HG02798 (cell line): Measurements from ENCODE around the gene SETD1A.
"Not testable (repeated sequence)": the region's sequence is repeated elsewhere in the genome, so short reads cannot be mapped to it uniquely, and the experiment has no call there.

Experiments
- ATAC-seq: cut with Tn5 transposase; IDR thresholded peaks from one replicate; pipeline ENCODE4 v1.9.1; 2021; ENCODE audit warnings: mild to moderate bottlenecking; ENCODE audit not compliant: unreplicated experiment, poor library complexity

The SETD1A gene

DNA sequence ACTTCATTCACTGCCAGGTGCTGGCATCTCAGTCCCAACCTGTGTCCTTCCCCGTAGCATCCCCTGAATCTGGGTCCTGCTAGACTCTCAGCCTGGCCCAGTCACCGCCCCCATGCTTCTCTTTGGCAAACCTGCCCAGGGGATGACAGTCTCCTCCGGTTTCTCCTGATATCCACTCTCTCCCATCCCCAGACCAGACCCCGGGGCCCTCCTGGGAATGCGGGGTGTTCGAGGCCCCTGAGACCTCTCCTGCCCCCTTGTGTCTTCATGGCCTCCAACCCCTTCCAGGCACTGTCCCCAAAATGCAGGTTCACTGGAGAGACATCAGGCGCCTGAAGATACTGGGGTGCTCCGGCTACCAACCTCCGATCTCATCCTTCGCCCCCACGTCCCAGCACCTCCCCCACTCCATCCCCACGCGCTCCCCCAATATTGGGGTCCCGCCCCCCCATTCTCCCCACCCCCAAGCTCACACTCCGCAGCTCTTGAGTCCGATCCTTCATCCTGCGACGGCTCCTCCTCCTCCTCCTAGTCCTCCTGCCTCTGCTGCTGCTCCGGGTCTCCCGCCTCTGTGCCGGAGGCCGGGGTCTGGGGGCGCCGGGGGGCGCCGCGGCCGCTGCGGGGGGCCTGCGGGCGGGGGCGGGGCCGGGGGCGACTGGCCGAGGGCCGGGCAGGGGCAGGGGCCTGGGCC is 52.5 kb downstream of the SETD1A start:
- ATAC-seq, result no peak

DNA sequence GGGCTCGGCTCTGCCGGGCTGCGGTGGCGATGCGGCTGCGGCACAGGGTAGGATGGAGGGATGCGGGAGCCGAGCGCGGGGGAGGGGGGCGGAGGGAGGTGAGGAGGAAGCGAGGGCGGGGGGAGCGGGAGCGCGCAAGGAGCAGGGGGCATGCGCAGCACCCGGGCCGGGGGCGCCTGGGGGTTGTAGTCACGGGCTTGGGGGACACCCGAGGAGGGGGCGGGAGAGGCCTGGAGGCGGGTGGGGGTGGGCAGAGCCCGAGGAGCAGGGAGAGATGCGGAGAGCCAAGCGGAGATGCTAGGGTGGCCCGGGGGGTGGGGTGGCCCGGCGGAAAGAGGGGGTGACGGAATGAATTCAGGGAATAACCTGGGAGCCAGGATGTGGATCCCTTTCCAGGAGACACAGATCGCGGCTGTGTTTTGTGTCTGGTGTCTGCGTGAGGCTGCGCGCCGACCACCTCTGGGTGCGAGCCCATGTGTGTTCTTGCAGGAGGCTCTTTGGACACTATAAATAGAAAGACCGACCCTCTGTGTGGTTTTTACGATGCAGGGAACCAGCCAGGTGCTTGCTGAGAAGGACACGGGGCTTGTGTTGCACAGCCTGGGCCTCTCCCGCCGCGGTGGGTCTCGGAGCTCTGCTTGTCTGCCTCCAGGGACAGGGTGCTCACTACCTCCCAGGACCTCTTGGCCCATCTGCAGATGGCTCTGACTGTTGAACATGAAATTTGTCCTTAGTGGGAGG is 53.2 kb downstream of the SETD1A start, which contains the start of gene STX1B:
STX1B (minus strand) TSS at position 54 of the 741 bp plus-strand sequence. CDS start 242 bp downstream, outside the sequence.
- ATAC-seq, result no peak

- ATAC-seq, result not testable (repeated sequence)
These were observed 54.3 kb downstream of the SETD1A start for GRCh38 chr16:31011815-31012214.

- ATAC-seq, result not testable (repeated sequence)
These were observed 55.7 kb downstream of the SETD1A start for GRCh38 chr16:31013292-31013691.

DNA sequence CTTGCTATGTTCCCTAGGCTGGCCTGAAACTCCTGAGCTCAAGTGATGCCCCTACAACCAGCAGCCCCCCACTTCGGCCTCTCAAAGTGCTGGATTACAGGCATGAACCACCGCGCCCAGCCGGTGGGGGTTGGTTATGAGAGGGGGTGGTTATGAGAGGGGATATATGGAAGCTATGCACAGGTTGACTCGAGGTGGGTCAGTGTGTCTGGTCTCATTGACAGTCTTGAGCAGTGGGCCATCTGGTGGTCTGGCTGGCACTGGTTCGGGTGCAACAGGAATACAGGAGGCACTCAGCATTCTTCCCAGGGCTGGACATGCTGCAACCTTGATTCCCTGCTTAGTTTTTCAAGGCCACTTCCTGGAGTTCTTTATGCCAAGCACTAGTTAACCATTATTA is 58.5 kb downstream of the SETD1A start:
- ATAC-seq, result no peak

- ATAC-seq, result not testable (repeated sequence)
These were observed 60.2 kb downstream of the SETD1A start for GRCh38 chr16:31017756-31018155.

GRCh38 chr16:31020536-31020935 is 63.0 kb downstream of the SETD1A start:
- no peak for ATAC-seq

DNA sequence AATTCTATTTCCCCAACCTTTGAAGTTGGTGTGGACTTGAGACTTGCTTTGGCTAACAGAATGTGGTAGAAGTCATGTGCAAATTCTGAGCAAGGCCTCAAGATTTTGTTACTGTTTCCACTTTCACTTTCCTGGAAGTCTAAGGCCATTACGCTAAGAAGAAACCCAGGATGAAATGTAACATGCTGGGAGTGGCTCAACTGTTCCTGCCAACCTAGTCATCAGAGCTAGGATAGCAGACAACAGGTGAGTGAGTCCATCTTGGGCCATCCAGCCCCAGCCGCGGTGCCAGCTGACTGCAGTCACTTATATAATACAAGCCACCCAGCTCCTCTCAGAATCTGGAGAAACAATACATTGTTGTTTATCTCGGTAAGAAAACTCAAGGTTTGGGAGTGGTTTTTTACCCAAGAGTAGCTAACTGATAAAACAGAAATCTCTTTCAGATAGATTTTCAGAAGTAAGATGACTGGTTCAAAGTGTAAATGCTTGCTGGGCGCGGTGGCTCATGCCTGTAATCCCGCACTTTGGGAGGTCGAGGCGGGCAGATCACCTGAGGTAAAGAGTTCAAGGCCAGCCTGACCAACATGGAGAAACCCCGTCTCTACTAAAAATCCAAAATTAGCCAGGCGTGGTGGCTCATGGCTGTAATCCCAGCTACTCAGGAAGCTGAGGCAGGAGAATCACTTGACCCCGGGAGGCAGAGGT is 65.1 kb downstream of the SETD1A start:
- ATAC-seq, result no peak

DNA sequence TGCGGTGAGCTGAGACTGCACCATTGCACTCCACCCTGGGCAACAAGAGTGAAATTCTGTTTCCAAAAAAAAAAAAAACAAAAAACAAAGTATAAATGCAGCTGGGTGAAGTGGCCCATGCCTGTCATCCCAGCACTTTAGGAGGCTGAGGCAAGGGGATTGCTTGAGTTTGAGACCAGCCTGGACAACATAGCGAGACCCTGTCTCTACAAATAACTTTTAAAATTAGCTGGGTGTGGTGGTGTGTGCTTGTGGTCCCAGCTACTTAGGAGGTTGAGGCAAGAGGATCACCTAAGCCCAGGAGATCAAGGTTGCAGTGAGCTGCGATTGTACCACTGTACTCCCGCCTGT is 65.7 kb downstream of the SETD1A start:
- no peak for ATAC-seq

- no peak for ATAC-seq
These were observed 66.2 kb downstream of the SETD1A start for GRCh38 chr16:31023627-31024226.

DNA sequence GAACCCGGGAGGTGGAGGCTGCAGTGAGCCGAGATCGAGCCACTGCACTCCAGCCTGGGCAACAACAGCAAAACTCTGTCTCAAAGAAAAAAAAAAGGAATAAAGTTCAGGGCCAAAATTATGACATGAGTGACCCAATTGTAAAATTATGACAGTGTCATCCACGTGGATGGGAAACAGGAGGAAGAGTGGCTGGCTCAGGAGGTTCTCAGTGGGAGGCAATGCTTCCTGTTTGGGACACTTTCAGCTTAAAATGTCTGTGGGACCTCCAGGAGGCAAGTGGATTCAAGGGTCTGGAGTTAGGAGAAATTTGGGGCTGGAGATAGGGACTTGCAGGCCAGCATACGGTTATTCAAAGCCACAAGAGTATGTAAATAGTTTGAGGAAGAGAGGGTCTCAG is 67.8 kb downstream of the SETD1A start:
- no peak for ATAC-seq

GRCh38 chr16:31029272-31029671 is 71.7 kb downstream of the SETD1A start:
- no peak for ATAC-seq

DNA sequence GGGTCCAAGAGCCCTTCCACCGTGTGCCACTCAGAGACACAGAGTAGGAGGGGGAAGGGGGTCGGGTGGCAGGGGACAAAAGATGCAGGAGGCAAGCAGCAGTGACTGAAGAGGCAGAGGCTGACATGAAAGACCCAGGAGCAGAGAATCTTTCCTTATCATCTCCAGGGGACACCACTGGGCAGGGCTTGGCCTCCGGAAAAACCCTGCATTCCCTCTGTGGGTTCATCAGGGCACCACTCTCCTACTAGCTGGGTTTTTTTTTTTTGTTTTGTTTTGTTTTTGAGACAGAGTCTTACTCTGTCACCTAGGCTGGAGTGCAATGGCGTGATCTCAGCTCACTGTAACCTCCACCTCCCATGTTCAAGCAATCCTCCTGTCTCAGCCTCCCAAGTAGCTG is 73.7 kb downstream of the SETD1A start:
- ATAC-seq, result no peak

DNA sequence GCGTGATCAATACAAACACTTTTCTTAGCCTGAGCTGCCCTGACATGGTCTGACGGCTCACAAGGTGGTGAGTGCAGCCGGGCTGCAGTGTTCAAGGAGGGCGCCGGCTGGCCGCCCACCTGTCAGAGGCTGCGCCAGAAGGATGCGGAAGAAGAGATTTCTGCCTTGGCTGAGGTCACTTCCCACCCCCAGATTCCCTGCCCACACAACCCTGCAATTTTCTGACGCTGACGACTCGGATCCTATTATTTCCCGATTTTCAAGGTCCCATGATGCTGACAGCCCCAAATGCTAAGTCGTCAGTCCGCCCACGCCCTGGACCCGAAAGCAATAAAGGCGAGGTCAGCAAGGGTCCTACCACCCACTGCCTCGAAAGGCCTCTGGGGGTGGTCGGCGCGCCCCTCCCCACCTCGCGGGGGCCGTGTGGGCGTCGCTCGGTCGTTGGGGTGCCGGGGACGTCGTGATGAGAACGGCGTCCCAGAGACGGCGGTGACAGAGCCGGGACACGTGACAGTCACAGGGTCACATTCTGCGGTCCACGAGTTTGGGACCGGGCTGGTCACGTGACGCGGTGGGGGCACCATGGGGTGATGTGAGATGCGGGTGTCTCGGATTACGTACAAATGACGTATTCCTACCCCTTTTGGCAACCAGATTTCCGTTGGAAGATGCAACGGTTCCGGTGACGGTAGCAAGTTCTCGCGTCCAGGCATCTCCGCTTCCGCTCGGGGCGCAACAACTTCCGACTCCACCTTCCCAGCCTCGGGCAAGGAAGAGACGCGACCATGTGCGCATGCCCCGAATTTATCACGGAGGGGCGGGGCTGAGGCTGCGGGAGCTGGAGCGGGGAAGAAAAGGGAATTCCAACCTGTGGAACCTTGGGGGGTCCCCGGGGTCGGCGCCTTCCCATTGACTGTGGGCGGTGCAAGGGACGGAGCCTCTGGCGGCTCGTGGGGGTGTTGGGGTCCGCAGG is 75.5 kb downstream of the SETD1A start, which contains the start of gene STX4:
STX4 (plus strand) TSS at position 823 of the 973 bp plus-strand sequence. CDS start 248 bp downstream, outside the sequence.
- peak; percentile 85 for ATAC-seq

DNA sequence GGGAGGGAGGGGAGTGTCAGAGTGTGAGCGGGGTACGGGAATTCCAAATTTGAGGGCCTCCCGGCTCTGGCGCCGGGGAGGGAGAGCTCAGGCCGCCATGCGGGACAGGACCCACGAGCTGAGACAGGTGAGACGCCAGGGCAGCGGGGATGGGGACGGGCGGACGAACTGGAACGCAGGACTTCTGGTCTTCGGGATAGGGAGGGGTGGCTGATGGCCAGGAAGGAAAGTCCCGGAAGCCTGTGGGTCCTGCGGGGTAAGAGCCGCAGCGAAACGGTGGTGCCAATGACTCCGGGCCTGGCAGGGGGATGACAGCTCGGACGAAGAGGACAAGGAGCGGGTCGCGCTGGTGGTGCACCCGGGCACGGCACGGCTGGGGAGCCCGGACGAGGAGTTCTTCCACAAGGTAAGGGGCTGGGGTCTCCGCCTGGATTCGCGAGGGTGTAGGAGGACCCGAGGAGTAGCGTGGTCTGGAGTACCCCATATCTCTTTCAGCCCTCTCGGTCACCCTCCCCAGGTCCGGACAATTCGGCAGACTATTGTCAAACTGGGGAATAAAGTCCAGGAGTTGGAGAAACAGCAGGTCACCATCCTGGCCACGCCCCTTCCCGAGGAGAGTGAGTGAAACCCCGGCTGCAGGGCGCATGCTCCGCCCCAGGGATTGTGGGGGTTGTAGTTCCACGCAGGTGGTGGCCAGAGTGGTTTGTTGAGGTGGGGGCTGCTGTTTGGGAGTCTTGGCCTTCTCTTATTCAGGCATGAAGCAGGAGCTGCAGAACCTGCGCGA is 76.3 kb downstream of the SETD1A start:
- peak; percentile 41 for ATAC-seq
